ENCODE measurements around the gene HIRA. TPM values are rescaled to one million over a fixed set of nuclear protein-coding genes. Genes with fewer than 3 reads are reported as not detected.

Gene HIRA
- total and polyA plus RNA-seq, 4 donors = 18.6 to 50.5 (median 33.8) TPM

DNA sequence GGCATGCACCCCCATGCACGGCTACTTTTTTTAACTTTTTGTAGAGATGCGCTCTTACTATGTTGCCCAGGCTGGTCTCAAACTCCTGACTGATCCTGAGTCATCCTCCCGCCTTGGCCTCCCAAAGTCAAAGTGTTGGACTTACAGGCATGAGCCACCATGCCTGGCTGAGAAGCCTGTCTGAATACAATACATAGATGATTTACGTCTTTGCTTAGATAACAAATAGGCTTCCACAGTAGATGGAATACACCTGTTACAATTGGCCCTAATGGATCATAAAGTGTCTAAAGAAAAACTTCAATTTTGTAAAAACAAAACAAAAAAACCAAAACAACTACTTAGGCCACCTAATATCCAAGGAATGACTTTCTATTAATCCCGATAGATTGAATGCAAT, 127.0 kb downstream of the HIRA start:
- Histone ChIP-seq H3K4me3 (ENCODE audit: low read depth, low read length) (no peak overlapping the region), H3K27ac (ENCODE audit: low read depth, low read length) (no peak overlapping the region), H3K36me3 (ENCODE audit: control insufficient read depth, insufficient read depth, low read length) (no peaks in the 10 kb centered on the region), H3K27me3 (ENCODE audit: control insufficient read depth, insufficient read depth, low read length) (no peaks in the 10 kb centered on the region), H3K4me1 (ENCODE audit: control insufficient read depth, insufficient read depth, low read length) (no peaks in the 10 kb centered on the region), H3K9me3 (ENCODE audit: control insufficient read depth, insufficient read depth, low read length) (no peaks in the 10 kb centered on the region)
- no peak for DNase-seq (ENCODE audit: low read depth in 4 of 6, low spot score in 6 of 6)
- 92% methylated on average over 3 of the region's 5 CpGs for WGBS (ENCODE audit: insufficient coverage)

- DNase-seq (ENCODE audit: low read depth in 4 of 6, low spot score in 6 of 6) = no peak
- Histone ChIP-seq H3K27me3 (ENCODE audit: control insufficient read depth, insufficient read depth, low read length) (no peaks in the 10 kb centered on the region), H3K4me3 (ENCODE audit: low read depth, low read length) (no peak overlapping the region), H3K27ac (ENCODE audit: low read depth, low read length) (no peak overlapping the region), H3K36me3 (ENCODE audit: control insufficient read depth, insufficient read depth, low read length) (no peaks in the 10 kb centered on the region), H3K4me1 (ENCODE audit: control insufficient read depth, insufficient read depth, low read length) (no peaks in the 10 kb centered on the region), H3K9me3 (ENCODE audit: control insufficient read depth, insufficient read depth, low read length) (no peaks in the 10 kb centered on the region)
- no CpG with 5 or more reads among the region's 1 CpG for WGBS (ENCODE audit: insufficient coverage)
These were observed 127.7 kb downstream of the HIRA start for GRCh38 chr22:19303785-19304184.

DNA sequence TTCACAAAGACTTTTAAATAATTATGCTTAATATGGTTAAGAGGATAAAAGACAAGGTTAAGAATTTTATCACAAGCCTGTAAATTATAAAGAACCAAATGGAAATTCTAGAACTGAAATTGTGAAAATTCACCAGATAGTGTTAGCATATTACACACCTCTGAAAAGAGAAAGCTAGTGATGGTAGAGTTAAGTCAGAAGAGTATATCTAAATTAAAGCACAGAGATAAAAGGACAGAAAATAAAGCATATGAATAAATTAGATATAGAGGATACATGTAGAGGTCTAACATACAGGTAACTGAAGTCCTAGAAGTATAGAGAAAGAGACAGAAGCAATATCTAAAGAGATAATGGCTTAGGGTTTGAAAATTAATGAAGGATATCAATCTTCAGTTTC, 135.8 kb downstream of the HIRA start:
- no peaks in the 10 kb centered on the region for H3K36me3 ChIP-seq (ENCODE audit: control insufficient read depth, insufficient read depth, low read length)
- no peak overlapping the region for H3K4me3 ChIP-seq (ENCODE audit: low read depth, low read length)
- no peaks in the 10 kb centered on the region for H3K27me3 ChIP-seq (ENCODE audit: control insufficient read depth, insufficient read depth, low read length)
- H3K9me3 ChIP-seq (ENCODE audit: control insufficient read depth, insufficient read depth, low read length) = no peaks in the 10 kb centered on the region
- H3K4me1 ChIP-seq (ENCODE audit: control insufficient read depth, insufficient read depth, low read length) = peaks cover 13% of the 10 kb centered on the region
- DNase-seq (ENCODE audit: low read depth in 4 of 6, low spot score in 6 of 6) = no peak
- no peak overlapping the region for H3K27ac ChIP-seq (ENCODE audit: low read depth, low read length)

DNA sequence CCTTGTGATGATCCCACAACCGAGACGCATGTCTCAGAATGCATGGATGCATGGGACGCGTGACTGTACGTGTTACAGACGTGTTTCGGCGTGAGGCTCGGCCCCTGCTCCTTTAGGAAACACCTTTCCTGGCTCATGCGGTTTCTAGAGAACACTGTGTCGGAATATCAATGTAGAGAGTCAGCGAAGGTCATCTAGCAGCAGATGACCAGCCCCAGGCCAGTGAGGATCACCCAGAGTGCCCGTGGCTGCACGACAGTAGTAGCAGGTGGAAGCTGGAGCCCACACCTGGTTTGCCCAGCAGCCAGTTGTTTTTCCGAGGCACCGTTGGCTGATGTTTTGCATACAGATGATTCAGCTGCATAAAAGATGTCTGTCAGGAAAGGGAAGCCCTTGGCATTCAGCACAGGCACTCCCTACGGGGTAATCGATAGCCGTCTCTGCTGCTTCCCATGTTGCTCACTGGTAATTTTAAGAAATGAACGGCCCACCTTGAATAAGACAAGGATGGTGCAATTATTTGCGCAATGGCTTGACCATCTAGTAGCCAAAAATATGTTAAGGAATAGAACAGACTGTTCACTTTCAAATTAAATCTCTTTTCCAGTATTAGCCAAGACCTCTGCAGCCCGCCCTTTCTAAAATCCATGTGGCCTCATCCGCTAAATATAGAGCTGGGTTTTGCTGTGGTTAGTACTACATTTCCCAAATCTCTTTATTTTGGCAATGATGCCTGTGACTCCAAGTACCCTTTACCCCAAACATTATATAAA, 138.9 kb downstream of the HIRA start:
- no peak for DNase-seq (ENCODE audit: low read depth in 4 of 6, low spot score in 6 of 6)
- Histone ChIP-seq H3K27ac (ENCODE audit: low read depth, low read length) (no peak overlapping the region), H3K4me1 (ENCODE audit: control insufficient read depth, insufficient read depth, low read length) (peaks cover 14% of the 10 kb centered on the region), H3K27me3 (ENCODE audit: control insufficient read depth, insufficient read depth, low read length) (no peaks in the 10 kb centered on the region), H3K36me3 (ENCODE audit: control insufficient read depth, insufficient read depth, low read length) (no peaks in the 10 kb centered on the region), H3K9me3 (ENCODE audit: control insufficient read depth, insufficient read depth, low read length) (no peaks in the 10 kb centered on the region), H3K4me3 (ENCODE audit: low read depth, low read length) (no peak overlapping the region)
- 68% methylated on average over 15 of the region's 23 CpGs for WGBS (ENCODE audit: insufficient coverage)

GRCh38 chr22:19291580-19292457, 139.7 kb downstream of the HIRA start, which contains the start of gene CLTCL1:
Gene CLTCL1 (minus strand): TSS chr22:19291719. CDS start chr22:19291641, 78 bp downstream.
- WGBS (ENCODE audit: insufficient coverage) = 11% methylated on average over 49 of the region's 74 CpGs
- Histone ChIP-seq H3K4me3 (ENCODE audit: low read depth, low read length) (peak within 1 kb of the TSS; percentile 80), H3K27ac (ENCODE audit: low read depth, low read length) (peak within 1 kb of the TSS; percentile 15), H3K36me3 (ENCODE audit: control insufficient read depth, insufficient read depth, low read length) (no peaks in the 10 kb centered on the region), H3K9me3 (ENCODE audit: control insufficient read depth, insufficient read depth, low read length) (no peaks in the 10 kb centered on the region), H3K27me3 (ENCODE audit: control insufficient read depth, insufficient read depth, low read length) (no peaks in the 10 kb centered on the region), H3K4me1 (ENCODE audit: control insufficient read depth, insufficient read depth, low read length) (peaks cover 14% of the 10 kb centered on the region)
- peak; percentile 42 to 91 (median 56) for DNase-seq (ENCODE audit: low read depth in 4 of 6, low spot score in 6 of 6)

DNA sequence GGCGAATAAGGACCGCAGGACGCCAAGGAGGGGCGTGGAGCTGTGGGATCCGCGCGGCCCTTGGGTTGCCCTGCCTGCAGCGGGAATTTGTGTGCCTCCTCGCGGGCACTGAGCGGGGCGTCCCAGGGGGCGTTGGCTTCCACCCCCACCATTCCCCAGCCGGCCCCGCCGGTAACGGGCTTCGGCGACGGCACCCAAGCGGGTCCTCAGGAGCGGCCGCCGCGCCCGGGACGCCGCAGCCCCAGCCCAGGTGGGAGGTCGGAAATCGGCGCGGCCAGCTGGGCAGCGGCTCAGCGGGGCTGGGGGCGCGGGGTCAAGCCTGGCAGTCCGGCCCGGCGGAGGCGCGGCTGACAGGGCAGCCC, 140.3 kb downstream of the HIRA start:
- Histone ChIP-seq H3K4me3 (ENCODE audit: low read depth, low read length) (peak overlapping the region; percentile 57), H3K36me3 (ENCODE audit: control insufficient read depth, insufficient read depth, low read length) (no peaks in the 10 kb centered on the region), H3K27ac (ENCODE audit: low read depth, low read length) (no peak overlapping the region), H3K9me3 (ENCODE audit: control insufficient read depth, insufficient read depth, low read length) (no peaks in the 10 kb centered on the region), H3K4me1 (ENCODE audit: control insufficient read depth, insufficient read depth, low read length) (peaks cover 14% of the 10 kb centered on the region), H3K27me3 (ENCODE audit: control insufficient read depth, insufficient read depth, low read length) (no peaks in the 10 kb centered on the region)
- WGBS (ENCODE audit: insufficient coverage) = under 1% methylated on average over 41 of the region's 41 CpGs
- DNase-seq (ENCODE audit: low read depth in 4 of 6, low spot score in 6 of 6) = no peak

DNA sequence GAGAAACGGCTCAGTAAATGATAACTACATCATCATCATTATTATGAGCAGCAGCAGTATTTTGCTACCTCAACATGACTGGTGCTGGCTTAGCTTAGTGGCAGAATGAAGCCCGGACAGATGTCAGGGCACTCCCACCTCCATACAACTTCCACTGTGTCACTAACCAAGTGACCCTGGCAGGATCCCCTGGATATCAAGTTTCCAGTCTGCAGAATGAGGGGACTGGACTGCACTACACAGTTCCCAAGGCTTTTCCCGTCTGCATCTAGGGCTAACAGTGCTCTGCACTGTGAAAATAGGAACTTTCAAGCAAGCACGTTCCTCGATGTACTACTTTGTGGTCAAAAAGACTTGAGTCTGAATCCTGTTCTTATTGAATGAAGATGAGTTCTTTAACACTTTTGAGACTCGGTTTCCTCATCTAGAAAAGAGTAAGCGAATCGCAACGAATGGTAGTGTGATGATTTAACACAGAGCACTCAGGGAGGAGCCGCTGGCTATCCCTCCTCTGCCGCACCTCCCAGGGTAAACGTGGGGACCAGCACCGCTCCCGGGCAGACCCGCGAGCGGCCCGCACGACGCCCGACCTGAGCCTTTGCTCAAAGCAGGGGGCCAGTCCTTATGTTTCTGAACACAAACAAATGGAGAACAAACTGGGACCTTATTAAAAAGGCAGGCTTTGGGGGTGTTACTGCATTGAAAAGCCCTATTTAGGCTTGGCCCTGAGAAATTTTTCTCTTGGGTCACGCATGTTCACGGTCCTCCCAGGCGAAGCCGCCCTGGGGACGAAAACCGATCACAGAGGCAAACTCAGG, 140.9 kb downstream of the HIRA start:
- H3K9me3 ChIP-seq (ENCODE audit: control insufficient read depth, insufficient read depth, low read length) = no peaks in the 10 kb centered on the region
- WGBS (ENCODE audit: insufficient coverage) = 14% methylated on average over 26 of the region's 27 CpGs

DNA sequence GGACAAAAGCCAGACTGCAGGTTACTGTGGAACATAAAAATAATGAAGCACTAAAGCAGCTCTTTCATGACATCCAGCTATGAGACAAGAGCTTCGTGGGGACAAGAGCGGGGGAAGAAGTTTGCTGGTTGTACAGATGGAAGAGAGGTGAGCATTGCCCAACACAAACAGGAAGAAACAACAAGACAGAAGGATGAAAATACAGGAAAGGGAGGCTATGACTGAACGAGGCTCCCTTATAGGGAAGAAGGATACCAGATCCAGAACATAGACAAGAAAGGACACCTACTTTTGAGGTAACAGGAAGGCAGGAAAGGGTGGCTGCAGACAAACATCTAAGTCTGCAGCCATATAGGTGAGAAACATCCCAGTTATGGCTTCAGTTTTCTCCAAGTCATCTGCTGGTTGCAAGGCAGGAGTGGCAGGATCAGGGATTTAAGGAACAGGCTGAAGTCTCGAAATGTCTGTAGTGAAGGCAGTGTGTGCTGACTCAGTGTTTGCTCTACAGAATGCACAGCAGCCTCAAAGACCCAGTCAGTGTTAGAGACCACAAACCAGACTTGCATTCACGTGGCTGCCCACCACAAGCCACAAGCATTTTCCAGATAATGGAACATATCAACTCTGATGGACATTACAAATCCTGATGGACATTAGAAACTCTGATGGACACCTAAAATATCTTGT, 141.9 kb downstream of the HIRA start:
- Histone ChIP-seq H3K4me3 (ENCODE audit: low read depth, low read length) (no peak overlapping the region), H3K27ac (ENCODE audit: low read depth, low read length) (no peak overlapping the region), H3K4me1 (ENCODE audit: control insufficient read depth, insufficient read depth, low read length) (peaks cover 14% of the 10 kb centered on the region), H3K9me3 (ENCODE audit: control insufficient read depth, insufficient read depth, low read length) (no peaks in the 10 kb centered on the region), H3K27me3 (ENCODE audit: control insufficient read depth, insufficient read depth, low read length) (no peaks in the 10 kb centered on the region), H3K36me3 (ENCODE audit: control insufficient read depth, insufficient read depth, low read length) (no peaks in the 10 kb centered on the region)
- DNase-seq (ENCODE audit: low read depth in 4 of 6, low spot score in 6 of 6) = no peak
- WGBS (ENCODE audit: insufficient coverage) = 92% methylated on average over 2 of the region's 5 CpGs

More for the DNA sequence above, 140.9 kb downstream of the HIRA start:
- Histone ChIP-seq H3K36me3 (ENCODE audit: control insufficient read depth, insufficient read depth, low read length) (no peaks in the 10 kb centered on the region), H3K27me3 (ENCODE audit: control insufficient read depth, insufficient read depth, low read length) (no peaks in the 10 kb centered on the region), H3K4me1 (ENCODE audit: control insufficient read depth, insufficient read depth, low read length) (peaks cover 14% of the 10 kb centered on the region), H3K4me3 (ENCODE audit: low read depth, low read length) (peak overlapping the region; percentile 57), H3K27ac (ENCODE audit: low read depth, low read length) (no peak overlapping the region)
- DNase-seq (ENCODE audit: low read depth in 4 of 6, low spot score in 6 of 6) = peak in 1 of 6 donors; percentile 34

GRCh38 chr22:19287889-19288288, 143.6 kb downstream of the HIRA start:
- Histone ChIP-seq H3K9me3 (ENCODE audit: control insufficient read depth, insufficient read depth, low read length) (no peaks in the 10 kb centered on the region), H3K4me1 (ENCODE audit: control insufficient read depth, insufficient read depth, low read length) (peaks cover 14% of the 10 kb centered on the region), H3K4me3 (ENCODE audit: low read depth, low read length) (no peak overlapping the region), H3K27ac (ENCODE audit: low read depth, low read length) (no peak overlapping the region), H3K27me3 (ENCODE audit: control insufficient read depth, insufficient read depth, low read length) (no peaks in the 10 kb centered on the region), H3K36me3 (ENCODE audit: control insufficient read depth, insufficient read depth, low read length) (no peaks in the 10 kb centered on the region)
- DNase-seq (ENCODE audit: low read depth in 4 of 6, low spot score in 6 of 6) = no peak
- WGBS (ENCODE audit: insufficient coverage) = 65% methylated on average over 2 of the region's 4 CpGs

Data from spinal cord (tissue), 10 donors.